Umbilical cord (tissue), 1 donor: Measurements from ENCODE around the gene MGAT4B. TPM values are rescaled to one million over a fixed set of nuclear protein-coding genes. Genes with fewer than 3 reads are reported as not detected.

ENCODE experiments used
- total RNA-seq: library from RNA; depleted of rRNA; stranded (reverse); fragments of >200 nt; gene quantifications from one replicate; pipeline ENCODE4 v1.2.3, GENCODE V29; 2014; ENCODE audit warnings: low replicate concordance; ENCODE audit not compliant: insufficient read depth

The MGAT4B gene
- total RNA-seq, 1 donor from 2014 or later, result 43.3 TPM

Other genes with a start within 250 kb of the MGAT4B start
- 508 TPM for gene HNRNPH1, start 183.2 kb downstream of the MGAT4B start, total RNA-seq
- not detected for gene CBY3, start 125.8 kb downstream of the MGAT4B start, total RNA-seq
- 365 TPM for gene CANX, start 107.9 kb downstream of the MGAT4B start, total RNA-seq
- 11.8 TPM for gene MAML1, start 74.0 kb downstream of the MGAT4B start, total RNA-seq
- gene LTC4S, start 12.9 kb downstream of the MGAT4B start, total RNA-seq, result 4.1 TPM
- 125 TPM for gene SQSTM1, start 14.0 kb upstream of the MGAT4B start, total RNA-seq
- 27.9 TPM for gene MRNIP, start 52.0 kb upstream of the MGAT4B start, total RNA-seq
- 71.0 TPM for gene TBC1D9B, start 101.0 kb upstream of the MGAT4B start, total RNA-seq